HG03439 (cell line): Measurements from ENCODE around the gene KRTAP5-4.
"Not testable (repeated sequence)": the region's sequence is repeated elsewhere in the genome, so short reads cannot be mapped to it uniquely, and the experiment has no call there.

Source experiments
- ATAC-seq: cut with Tn5 transposase; IDR thresholded peaks from one replicate; pipeline ENCODE4 v1.9.1; 2021; ENCODE audit warnings: mild to moderate bottlenecking, moderate library complexity; ENCODE audit not compliant: unreplicated experiment

KRTAP5-4 gene

GRCh38 chr11:1622086-1622485, at the start of gene KRTAP5-4:
TSS of gene KRTAP5-4 (minus strand) at chr11:1622138. CDS start at chr11:1622093, 45 bp downstream.
- no peak for ATAC-seq

DNA sequence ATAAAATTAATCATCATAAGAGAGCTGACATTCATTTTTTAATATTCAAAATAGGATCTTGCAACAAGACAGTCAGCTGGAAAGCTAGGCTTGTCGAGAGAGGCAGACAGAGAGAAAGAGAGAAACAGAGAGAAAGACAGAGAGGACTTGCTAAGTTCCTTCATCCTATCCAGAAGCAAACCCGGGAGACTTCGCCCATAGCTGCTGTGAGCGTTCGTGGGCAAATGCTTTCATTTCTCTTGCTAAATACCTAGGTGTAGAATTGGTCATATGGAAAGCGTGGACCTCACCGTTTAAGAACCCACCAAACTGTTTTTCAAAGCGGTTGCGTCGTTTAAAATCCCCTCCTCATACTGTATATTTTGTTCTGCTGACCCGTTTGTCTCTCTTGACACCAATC, 49.7 kb upstream of the KRTAP5-4 start:
- ATAC-seq, result no peak

- no peak for ATAC-seq
Measured at GRCh38 chr11:1670905-1671371, 49.0 kb upstream of the KRTAP5-4 start.

- not testable (repeated sequence) for ATAC-seq
Measured at GRCh38 chr11:1670457-1670856, 48.5 kb upstream of the KRTAP5-4 start.

GRCh38 chr11:1669546-1670218, 47.7 kb upstream of the KRTAP5-4 start:
- ATAC-seq, result no peak

DNA sequence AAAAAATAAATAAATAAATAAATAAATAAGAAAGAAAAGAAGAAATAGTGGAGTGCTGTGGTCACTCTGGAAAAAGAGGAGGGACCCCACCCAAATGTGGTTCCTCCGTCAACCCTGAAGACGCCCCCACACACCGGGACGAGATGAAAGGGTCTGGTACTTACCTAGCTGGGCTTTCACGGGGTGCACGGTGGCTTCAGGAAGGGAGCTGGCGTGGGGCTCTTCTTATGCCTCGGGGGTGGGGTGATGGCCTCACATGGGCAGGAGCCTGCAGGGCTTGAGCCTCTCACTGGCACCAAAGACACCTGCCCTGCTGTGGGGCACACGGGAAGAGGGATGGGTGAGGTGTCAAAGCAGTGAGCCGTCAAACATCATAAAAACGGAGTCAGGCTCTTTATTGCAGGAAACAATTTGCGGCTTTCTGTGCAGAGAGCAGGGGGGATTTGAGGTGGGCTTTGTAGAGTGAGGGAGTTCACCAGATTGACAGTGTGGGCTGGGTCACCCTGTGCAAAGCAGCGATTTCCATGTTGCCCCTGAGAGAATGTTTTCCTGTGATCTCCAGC, 47.1 kb upstream of the KRTAP5-4 start:
- no peak for ATAC-seq

GRCh38 chr11:1667906-1668305, 46.0 kb upstream of the KRTAP5-4 start:
- no peak for ATAC-seq

DNA sequence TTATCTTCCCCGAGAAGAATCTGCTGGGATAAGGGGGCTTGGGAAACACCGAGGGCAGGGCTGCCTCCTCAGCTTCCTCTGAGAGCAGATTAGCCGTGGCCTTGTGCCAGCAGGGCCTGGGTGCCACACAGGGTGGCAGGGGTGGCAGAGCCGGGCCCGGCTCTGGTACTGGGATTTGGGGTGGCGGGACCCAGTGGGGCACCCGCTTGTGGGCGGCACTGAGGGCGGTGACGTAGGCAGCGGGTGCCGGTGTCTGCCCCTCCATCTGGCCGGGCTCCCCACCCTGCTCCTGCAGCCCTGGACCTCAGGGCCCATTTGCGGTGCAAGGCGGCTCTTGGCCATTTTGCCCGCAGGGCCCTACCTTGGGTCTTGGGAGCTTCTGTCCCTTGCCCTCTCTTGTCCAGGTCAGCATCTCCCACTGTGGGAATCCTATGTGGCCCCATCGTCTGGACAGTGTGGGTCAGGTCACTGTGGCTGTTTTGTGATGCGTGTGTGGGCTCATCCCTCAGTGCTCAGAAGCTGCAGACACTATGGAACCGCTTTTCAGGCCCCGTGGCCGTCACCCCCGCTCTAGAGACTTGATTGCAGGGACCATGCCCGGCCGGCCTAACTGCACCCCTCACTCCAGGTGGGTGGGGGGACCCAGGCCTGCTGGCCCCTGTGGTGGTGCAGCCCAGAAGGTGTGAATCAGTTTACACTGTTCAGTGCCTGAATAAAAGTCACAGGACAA, 45.3 kb upstream of the KRTAP5-4 start:
- ATAC-seq, result no peak

DNA sequence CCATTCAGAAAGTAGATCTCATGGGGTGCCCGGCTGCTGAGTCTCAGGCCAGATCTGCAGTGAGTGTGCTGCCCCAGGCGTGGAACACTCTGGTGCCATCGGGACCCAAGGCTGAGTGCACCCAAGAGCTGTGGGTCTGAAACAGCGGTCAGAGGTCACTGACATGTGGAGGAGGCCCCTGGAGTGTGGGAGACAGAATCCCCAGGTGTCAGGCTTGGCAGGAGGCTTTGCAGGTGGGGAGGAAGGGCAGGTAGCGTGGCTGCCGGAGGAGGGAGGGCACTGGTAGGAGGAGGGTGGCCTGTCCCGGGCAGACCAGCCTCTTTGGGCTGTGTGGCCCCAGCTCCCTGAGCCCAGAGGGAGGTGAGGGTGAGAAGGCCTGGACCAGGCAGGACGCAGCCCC, 43.4 kb upstream of the KRTAP5-4 start:
- no peak for ATAC-seq

GRCh38 chr11:1662699-1663283, 40.9 kb upstream of the KRTAP5-4 start:
- ATAC-seq, result not testable (repeated sequence)

GRCh38 chr11:1661454-1662269, 39.7 kb upstream of the KRTAP5-4 start:
- not testable (repeated sequence) for ATAC-seq

GRCh38 chr11:1660111-1660867, 38.4 kb upstream of the KRTAP5-4 start:
- ATAC-seq, result no peak

- no peak for ATAC-seq
Measured at GRCh38 chr11:1659506-1659905, 37.6 kb upstream of the KRTAP5-4 start.

GRCh38 chr11:1656670-1657069, 34.7 kb upstream of the KRTAP5-4 start:
- no peak for ATAC-seq

DNA sequence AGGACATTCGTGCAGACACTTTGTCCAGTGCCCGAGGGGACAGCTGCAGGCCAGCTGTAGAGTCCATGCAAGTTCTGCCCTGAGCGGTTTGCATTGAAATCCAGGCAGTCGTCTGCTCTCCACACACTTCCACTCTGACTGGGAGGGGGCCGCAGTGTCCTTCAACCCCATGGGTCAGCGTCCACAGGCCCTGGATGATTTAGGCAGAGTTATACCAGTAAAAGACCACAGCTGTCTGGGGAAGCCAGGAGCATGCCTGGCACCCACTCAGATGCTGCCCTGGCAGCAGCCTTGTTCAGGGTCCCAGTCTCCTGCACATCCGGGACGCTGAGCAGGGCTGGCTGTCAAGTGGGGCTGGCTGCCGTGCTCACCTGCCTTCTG, 34.1 kb upstream of the KRTAP5-4 start:
- no peak for ATAC-seq

DNA sequence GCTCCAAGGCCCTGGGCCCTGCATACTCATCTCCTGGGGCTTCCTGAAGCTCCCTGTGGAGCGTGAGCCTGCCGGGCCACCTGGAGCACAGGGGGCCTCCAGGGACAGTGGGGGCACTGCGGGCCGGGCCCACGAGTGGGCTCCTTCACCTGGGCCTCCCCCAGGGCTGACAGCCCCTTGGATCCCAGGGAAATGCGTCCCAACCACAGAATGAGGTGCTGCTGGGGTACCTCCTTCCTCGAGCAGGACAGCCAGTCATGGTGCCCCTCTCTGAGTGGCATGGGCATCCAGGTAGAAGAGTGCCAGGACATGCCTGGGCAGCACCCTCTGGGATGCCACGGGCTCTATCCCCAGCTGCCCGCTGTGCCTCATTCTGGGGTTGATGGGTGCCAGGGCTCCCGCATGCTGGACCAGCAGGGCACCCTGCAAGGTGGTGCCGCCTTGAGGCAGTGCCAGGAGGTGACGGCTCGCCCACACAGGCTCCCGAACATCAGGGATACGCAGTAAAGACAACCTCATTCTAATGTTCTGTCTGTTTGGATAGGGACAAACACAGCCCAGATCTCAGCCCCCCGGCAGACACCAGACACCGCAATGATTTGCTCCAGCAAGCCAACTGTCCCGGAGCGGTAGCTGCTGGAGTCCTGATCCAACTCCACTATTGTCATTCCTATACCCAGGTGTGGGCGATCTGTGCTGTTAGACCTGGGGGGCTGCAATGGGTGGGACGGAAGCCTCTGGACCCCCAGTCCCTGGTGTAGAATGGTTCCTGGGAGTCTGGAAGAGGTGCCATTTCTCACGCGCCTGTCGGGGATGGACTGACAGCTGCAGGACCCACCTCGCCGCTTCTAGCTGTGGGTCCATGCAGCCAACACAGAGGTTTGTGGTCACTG, 33.5 kb upstream of the KRTAP5-4 start:
- ATAC-seq, result no peak

- no peak for ATAC-seq
Measured at GRCh38 chr11:1654388-1655167, 32.6 kb upstream of the KRTAP5-4 start.
